LoVo (cell line): ENCODE results near the gene MSANTD1.

Experiments
- DNase-seq: peaks from one replicate; pipeline ENCODE4 v3.0.0-alpha.2; 2016; ENCODE audit warnings: low spot score

MSANTD1 gene

GRCh38 chr4:3233391-3234071, 15.4 kb upstream of the MSANTD1 start:
- DNase-seq = no peak

DNA sequence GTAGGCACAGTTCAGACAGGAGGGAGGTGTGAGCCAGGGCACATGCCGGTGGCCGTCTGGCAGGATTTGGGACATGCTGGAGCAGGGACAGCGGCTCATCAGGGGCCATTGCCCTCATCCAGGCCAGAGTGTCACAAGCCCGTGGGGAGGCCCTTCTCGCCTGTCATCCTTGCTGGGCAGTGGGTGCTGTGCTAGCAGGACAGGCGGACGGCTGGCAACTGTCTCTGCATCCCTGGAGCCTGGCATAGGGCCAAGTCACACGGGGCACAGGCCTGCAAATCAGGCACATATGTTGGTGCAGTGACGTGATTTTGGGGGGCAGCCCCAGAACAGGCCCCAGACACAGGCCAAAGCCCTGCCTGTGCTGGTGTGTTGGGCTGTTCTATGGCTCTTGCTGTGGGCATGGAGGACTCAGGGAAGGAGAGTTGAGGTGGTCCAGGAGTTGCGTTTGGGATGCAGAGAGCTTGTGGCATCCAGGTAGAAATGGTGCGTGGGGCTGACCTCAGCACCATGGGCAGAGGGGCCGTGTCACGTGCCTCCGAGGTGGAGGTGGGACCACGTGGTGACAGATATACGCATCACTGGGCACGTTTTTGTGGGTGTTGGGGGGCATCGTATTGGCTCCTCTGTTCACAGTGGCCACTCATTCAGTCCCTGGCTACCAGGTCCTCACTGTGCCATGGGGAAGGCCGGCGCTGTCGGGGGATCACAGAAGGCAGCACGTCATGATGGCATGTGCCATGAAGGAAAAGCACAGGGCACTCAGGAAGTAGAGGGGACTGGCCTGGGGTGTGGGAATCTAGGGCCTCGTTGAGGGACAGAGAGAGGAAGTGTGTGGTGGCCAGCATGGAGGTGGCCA, 14.6 kb upstream of the MSANTD1 start:
- DNase-seq = no peak

DNA sequence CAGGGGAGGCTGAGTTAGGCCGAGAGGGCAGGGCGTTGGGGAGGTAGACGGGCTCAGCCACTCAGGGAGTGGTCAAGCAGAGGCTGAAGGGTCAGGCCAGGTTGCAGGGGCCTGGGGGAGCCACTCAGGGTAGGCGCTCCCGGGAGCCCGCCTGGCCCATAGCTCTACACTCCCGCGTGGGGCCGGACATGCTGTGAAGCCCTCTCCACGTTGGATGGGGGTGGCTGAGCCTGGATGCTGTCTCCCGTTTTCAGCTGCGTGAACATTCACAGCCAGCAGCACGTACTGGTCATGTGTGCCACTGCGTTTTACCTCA, 14.0 kb upstream of the MSANTD1 start:
- no peak for DNase-seq

GRCh38 chr4:3235581-3235980, 13.4 kb upstream of the MSANTD1 start:
- no peak for DNase-seq

GRCh38 chr4:3236326-3236878, 12.6 kb upstream of the MSANTD1 start:
- no peak for DNase-seq

DNA sequence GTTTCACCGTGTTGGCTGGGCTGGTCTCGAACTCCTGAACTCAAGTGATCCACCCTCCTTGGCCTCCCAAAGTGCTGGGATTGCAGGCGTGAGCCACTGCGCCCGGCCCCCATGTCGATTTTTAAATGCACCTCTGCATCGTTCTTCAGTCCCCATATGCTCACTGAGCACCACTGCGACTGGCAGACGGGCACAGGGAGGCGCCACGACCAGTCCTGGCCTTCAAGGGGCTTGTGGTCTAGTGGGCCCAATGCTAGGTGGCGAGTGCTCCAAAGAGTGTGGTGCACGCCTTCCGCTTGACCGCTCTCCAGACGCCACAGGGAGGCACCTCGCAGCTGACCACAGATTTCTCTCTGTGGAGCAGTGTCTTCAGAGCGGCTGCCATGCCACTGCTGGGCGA, 11.7 kb upstream of the MSANTD1 start:
- DNase-seq = no peak

DNA sequence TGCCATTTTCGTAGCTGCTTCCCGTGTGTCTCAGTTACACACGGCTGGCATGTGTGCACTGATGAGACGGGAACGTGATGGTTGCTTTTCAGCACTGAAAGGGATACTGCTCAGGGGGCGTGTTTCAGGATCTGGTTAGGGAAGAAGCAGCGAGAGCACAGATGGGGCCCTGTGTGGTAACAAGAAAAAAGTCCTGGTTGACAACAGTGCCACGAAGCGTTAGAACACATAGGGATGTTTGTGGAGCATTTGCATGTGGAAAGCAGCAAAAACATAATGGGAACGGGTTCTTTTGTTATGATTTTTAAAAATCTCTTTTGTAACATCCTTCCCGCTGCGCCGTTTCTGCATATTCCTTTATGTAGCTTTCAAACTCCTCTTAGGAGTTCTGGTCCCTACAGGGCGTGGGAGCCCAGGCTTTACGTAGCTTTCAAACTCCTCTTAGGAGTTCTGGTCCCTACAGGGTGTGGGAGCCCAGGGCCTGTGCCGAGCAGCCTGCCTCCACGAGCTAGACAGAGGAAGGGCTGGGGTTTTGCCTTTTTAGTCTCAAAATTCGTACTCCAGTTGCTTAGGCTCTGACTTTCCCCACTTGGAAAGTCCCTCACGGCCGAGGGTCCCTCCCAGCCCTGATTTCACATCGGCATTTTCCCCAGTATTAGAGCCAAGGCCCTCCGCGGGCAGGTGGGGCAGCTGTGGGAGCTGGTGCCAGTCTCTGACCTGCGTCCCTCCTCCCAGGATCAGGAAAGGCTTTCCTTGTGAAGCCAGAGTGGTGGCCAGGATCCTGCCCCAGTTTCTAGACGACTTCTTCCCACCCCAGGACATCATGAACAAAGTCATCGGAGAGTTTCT, 11.0 kb upstream of the MSANTD1 start:
- no peak for DNase-seq

DNA sequence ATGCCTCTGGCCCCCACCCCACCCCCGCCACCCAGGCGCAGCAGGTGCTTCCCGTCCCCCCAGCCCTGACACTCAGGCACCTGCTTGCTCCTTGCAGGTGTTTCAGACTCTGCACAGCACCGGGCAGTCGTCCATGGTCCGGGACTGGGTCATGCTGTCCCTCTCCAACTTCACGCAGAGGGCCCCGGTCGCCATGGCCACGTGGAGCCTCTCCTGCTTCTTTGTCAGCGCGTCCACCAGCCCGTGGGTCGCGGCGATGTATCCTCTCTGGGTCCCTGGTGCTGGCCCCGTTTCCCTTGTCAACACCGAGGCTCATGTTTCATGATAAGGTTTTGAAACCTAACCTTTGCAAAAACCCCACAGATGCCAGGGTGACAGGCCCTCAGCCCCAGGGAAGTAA, 10.2 kb upstream of the MSANTD1 start:
- DNase-seq = no peak

DNA sequence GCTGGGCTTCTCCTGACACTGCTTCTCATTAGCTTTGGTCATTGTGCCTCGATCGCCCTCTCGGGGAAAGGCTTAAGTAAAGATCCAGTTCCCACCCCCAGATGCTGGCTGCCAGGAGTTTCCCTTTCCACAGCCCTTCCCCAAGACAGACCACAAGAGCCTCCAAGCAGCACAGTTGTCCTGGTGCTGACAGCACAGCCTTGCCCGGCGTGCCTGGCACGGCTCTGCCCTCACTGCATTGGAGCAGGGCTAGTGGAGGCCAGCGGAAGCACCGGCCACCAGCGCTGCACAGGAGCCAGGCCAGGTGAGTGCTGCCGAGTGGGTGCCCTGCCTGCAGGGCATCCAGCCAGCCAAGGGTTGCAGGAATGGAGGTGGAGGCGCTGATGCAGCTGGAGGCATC, 9.7 kb upstream of the MSANTD1 start:
- no peak for DNase-seq

DNA sequence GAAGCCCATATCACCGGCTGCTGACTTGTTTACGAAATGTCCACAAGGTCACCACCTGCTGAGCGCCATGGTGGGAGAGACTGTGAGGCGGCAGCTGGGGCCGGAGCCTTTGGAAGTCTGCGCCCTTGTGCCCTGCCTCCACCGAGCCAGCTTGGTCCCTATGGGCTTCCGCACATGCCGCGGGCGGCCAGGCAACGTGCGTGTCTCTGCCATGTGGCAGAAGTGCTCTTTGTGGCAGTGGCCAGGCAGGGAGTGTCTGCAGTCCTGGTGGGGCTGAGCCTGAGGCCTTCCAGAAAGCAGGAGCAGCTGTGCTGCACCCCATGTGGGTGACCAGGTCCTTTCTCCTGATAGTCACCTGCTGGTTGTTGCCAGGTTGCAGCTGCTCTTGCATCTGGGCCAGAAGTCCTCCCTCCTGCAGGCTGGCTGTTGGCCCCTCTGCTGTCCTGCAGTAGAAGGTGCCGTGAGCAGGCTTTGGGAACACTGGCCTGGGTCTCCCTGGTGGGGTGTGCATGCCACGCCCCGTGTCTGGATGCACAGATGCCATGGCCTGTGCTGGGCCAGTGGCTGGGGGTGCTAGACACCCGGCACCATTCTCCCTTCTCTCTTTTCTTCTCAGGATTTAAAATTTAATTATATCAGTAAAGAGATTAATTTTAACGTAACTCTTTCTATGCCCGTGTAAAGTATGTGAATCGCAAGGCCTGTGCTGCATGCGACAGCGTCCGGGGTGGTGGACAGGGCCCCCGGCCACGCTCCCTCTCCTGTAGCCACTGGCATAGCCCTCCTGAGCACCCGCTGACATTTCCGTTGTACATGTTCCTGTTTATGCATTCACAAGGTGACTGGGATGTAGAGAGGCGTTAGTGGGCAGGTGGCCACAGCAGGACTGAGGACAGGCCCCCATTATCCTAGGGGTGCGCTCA, 8.7 kb upstream of the MSANTD1 start:
- DNase-seq = no peak

DNA sequence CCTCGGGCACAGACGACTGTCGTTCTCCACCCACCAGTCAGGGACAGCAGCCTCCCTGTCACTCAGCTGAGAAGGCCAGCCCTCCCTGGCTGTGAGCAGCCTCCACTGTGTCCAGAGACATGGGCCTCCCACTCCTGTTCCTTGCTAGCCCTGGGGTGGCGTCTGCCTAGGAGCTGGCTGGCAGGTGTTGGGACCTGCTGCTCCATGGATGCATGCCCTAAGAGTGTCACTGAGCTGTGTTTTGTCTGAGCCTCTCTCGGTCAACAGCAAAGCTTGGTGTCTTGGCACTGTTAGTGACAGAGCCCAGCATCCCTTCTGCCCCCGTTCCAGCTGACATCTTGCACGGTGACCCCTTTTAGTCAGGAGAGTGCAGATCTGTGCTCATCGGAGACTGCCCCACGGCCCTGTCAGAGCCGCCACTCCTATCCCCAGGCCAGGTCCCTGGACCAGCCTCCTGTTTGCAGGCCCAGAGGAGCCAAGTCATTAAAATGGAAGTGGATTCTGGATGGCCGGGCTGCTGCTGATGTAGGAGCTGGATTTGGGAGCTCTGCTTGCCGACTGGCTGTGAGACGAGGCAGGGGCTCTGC, 7.9 kb upstream of the MSANTD1 start:
- DNase-seq = no peak

- no peak for DNase-seq
These were observed 6.9 kb upstream of the MSANTD1 start for GRCh38 chr4:3241898-3242524.

DNA sequence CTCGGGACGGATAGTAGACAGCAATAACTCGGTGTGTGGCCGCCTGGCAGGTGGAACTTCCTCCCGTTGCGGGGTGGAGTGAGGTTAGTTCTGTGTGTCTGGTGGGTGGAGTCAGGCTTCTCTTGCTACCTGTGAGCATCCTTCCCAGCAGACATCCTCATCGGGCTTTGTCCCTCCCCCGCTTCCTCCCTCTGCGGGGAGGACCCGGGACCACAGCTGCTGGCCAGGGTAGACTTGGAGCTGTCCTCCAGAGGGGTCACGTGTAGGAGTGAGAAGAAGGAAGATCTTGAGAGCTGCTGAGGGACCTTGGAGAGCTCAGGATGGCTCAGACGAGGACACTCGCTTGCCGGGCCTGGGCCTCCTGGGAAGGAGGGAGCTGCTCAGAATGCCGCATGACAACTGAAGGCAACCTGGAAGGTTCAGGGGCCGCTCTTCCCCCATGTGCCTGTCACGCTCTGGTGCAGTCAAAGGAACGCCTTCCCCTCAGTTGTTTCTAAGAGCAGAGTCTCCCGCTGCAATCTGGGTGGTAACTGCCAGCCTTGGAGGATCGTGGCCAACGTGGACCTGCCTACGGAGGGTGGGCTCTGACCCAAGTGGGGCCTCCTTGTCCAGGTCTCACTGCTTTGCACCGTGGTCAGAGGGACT, 5.7 kb upstream of the MSANTD1 start:
- no peak for DNase-seq

- DNase-seq = no peak
These were observed 5.0 kb upstream of the MSANTD1 start for GRCh38 chr4:3244002-3244401.

DNA sequence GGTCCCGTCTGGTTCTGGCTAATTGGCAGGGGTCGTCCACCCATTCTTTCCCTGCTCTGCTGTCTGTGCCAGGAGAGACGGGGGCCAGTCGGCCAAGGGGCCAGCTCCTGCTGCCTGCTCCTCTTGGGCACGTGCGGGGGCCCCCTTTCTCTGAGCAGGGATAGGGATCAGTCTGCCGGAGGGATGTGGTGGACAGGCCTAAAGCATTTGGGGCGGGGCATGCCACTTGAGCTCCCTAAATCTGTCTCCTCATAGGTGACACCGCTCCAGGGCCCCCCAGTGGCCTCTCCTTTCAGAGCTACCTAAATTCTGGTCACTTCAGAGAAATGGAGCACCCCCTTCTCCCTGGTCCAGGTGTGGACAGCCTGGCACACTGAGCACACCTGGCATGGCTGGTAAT, 4.2 kb upstream of the MSANTD1 start:
- DNase-seq = no peak

GRCh38 chr4:3245676-3246075, 3.3 kb upstream of the MSANTD1 start:
- no peak for DNase-seq

GRCh38 chr4:3246458-3247398, 2.2 kb upstream of the MSANTD1 start:
- DNase-seq = no peak

- no peak for DNase-seq
These were observed 1.4 kb upstream of the MSANTD1 start for GRCh38 chr4:3247399-3248177.
